Skin of body (tissue), 2 donors: ENCODE results near the gene DOK6. TPM values are rescaled to one million over a fixed set of nuclear protein-coding genes. Genes with fewer than 3 reads are reported as not detected.
"Not testable (repeated sequence)": the region's sequence is repeated elsewhere in the genome, so short reads cannot be mapped to it uniquely, and the experiment has no call there.

Experiments
- DNase-seq: peaks from one replicate; lab custom pipeline; 2025; lab: John Stamatoyannopoulos, UW
- total RNA-seq: library from RNA; depleted of rRNA; stranded (reverse); fragments of >200 nt; gene quantifications from one replicate; pipeline ENCODE4 v1.2.3, GENCODE V29; 2014

DOK6 gene
- total RNA-seq, 1 donor from 2014 or later: 7.0 TPM

GRCh38 chr18:69804776-69805501 lies 404.3 kb downstream of the DOK6 start:
- no peak for DNase-seq

- DNase-seq: no peak
Measured at GRCh38 chr18:69808399-69808798, 407.7 kb downstream of the DOK6 start.

GRCh38 chr18:69813559-69813958 lies 412.9 kb downstream of the DOK6 start:
- no peak for DNase-seq

- DNase-seq: no peak
Measured at GRCh38 chr18:69814861-69815385, 414.2 kb downstream of the DOK6 start.

- no peak for DNase-seq
Measured at GRCh38 chr18:69817335-69817940, 416.8 kb downstream of the DOK6 start.

- no peak for DNase-seq
Measured at GRCh38 chr18:69819460-69819859, 418.8 kb downstream of the DOK6 start.

- DNase-seq: no peak
Measured at GRCh38 chr18:69820538-69820937, 419.9 kb downstream of the DOK6 start.

- DNase-seq: no peak
Measured at GRCh38 chr18:69830189-69830588, 429.5 kb downstream of the DOK6 start.

- DNase-seq: not testable (repeated sequence)
Measured at GRCh38 chr18:69834980-69835379, 434.3 kb downstream of the DOK6 start.

GRCh38 chr18:69838003-69838402 lies 437.3 kb downstream of the DOK6 start:
- DNase-seq: no peak

GRCh38 chr18:69838620-69839411 lies 438.1 kb downstream of the DOK6 start:
- no peak for DNase-seq

- DNase-seq: no peak
Measured at GRCh38 chr18:69839497-69839896, 438.8 kb downstream of the DOK6 start.

GRCh38 chr18:69840001-69840400 lies 439.3 kb downstream of the DOK6 start:
- no peak for DNase-seq

- DNase-seq: no peak
Measured at GRCh38 chr18:69840445-69840844, 439.8 kb downstream of the DOK6 start.

- no peak for DNase-seq
Measured at GRCh38 chr18:69841117-69841516, 440.4 kb downstream of the DOK6 start.

- DNase-seq: no peak
Measured at GRCh38 chr18:69843015-69843414, 442.3 kb downstream of the DOK6 start.

- no peak for DNase-seq
Measured at GRCh38 chr18:69844656-69845055, 444.0 kb downstream of the DOK6 start.

GRCh38 chr18:69845593-69846506 lies 445.2 kb downstream of the DOK6 start:
- no peak for DNase-seq

- DNase-seq: no peak
Measured at GRCh38 chr18:69853051-69853450, 452.4 kb downstream of the DOK6 start.

- no peak for DNase-seq
Measured at GRCh38 chr18:69854455-69854854, 453.8 kb downstream of the DOK6 start.

- DNase-seq: no peak
Measured at GRCh38 chr18:69858897-69859296, 458.2 kb downstream of the DOK6 start.
